Measurements from ENCODE around the gene USP11.

Gene USP11

GRCh38 chrX:47204970-47205369 is 27.8 kb upstream of the USP11 start:
- DNase-seq: no peak

DNA sequence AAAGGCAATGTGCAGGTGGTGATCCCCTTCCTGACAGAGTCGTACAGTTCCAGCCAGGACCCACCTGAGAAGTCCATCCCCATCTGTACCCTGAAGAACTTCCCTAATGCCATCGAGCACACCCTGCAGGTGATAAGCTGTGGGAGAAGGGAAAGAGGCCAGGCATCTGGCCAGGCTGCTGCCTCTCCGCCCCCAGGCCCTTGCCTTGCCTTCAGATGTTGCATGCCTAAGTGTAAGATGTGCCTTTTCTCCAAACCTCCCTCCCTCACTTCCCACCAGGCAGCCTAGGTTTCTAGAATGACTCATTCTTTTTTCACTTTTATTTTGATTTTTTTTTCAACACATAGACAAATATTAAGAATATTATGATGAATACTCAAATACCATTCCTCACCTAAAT is 26.5 kb upstream of the USP11 start:
- DNase-seq: no peak

GRCh38 chrX:47208108-47208507 is 24.7 kb upstream of the USP11 start:
- DNase-seq: no peak

DNA sequence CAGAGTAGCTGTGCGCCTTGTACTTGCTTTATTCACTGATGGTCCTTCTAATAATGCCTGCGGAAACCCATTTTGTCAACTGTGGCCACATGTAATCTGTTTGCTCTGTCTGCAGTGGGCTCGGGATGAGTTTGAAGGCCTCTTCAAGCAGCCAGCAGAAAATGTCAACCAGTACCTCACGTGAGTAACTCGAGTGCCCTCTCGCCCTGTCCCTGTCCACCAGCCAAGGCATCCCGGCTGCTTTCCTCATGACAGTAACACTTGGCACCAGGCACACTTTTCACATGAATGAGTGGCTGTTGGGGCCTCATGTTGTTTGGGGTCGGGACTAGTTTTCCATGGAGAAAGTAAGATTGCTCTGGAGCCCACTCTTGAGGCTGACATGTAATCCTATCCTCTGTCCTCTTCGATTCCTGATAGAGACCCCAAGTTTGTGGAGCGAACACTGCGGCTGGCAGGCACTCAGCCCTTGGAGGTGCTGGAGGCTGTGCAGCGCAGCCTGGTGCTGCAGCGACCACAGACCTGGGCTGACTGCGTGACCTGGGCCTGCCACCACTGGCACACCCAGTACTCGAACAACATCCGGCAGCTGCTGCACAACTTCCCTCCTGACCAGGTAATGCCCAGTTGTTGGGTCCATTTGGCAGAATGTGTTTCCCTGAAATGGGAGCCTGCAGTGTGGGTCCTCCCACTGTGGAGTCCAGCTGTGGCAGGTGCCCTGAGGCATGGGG is 23.1 kb upstream of the USP11 start:
- no peak for DNase-seq

GRCh38 chrX:47210661-47211425 is 22.0 kb upstream of the USP11 start:
- DNase-seq: no peak

GRCh38 chrX:47212381-47213293 is 20.2 kb upstream of the USP11 start:
- no peak for DNase-seq

DNA sequence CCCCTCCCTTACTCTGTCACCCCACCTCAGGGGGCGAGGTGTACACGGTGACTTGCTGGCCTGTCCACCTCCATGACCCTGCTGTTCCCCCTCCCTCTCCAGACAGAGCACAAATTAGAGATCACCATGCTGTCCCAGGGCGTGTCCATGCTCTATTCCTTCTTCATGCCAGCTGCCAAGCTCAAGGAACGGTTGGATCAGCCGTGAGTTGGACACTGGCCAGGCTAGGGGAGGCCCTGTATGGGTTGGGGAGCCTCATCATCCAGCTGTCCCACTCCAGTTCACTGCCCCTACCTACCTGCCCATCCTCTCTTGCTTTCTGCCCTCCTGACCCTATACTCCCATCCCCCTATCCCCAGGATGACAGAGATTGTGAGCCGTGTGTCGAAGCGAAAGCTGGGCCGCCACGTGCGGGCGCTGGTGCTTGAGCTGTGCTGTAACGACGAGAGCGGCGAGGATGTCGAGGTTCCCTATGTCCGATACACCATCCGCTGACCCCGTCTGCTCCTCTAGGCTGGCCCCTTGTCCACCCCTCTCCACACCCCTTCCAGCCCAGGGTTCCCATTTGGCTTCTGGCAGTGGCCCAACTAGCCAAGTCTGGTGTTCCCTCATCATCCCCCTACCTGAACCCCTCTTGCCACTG is 18.3 kb upstream of the USP11 start:
- no peak for DNase-seq

DNA sequence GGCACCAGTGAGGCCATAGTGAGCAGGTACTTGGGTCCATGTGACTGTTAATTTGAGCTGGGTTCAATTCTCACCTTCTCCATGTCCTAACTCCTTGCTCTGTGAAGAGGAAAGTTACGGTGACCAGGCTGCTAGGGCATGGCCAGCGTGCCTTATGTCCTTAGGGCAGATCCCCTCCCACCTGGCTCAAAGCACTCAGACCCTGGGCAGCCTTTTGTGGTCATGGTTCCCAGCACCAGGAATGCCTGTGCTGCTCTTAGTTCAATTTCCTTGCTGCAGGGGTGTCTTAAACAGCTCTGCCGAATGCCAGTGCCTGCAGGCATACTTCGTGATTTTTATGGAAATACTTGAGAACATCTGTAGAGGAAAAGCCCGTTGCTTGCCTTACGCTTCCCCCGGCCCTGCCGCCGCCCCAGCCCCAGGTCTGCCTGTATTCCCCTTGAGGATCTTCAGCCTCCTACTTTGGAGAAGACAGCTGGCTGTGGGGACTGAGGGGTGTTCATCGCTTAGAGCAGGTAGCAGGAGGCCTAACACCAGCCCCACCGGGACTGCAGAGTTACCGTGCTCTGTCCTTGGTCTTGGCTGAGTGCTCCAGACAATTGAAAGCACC is 17.4 kb upstream of the USP11 start:
- DNase-seq: no peak

GRCh38 chrX:47216393-47216925 is 16.4 kb upstream of the USP11 start:
- no peak for DNase-seq

DNA sequence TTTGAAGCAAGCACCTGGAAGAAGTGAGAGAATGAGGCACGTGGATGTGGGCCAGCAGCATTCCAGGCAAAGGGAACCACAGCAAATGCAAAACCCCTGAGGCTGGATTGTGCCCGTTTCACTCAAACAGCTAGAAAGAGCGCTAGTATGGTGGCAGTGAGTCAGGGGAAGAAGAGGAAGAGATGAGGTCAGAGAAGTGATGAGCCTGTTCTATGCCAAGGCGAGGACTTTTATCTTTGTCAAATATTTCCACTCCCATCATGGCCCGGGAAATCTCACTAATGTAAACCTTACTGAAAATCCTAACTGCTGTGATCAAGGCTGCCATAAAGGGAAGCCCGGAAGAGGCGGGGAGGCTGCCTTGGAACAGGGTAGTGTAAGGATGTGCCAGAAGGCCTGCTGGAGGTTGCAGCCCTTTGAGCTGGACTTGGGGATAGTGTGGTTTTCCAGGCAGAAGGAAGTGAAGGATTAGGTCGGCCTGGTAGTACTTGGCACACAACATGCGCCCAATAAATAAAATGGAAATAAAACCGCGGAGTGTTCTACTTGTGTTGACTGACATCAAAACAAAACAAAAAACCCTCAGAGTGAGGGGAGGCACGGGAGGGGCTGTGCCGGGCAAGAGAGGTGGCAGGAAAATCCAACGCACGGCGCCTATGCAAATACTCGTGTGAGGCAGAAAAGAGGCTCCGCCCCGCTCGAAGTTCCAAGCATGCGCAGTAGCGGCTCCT is 15.5 kb upstream of the USP11 start:
- no peak for DNase-seq

DNA sequence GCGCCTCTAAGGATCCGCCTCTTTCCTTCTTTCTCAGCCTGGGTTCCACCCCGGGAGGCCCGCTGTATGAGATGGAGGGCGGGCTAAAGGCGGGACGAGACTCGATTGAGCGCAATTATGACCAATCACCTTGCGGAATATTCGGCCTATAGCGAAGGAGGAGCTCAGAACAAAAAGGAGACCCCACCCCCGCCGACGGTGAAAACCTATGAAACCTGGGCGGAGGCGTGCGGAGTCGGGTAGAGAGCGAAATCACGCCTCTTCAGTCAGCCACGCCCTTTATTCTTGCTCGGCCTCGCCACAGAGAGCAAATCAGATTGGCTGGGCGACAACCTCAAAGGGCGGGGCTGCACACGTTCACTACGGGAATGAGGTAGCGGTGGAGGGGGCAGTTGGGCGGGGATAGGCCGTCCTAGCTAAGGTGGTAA is 14.9 kb upstream of the USP11 start:
- DNase-seq: peak; percentile 100

GRCh38 chrX:47218280-47218919 is 14.4 kb upstream of the USP11 start, which contains the start of gene CDK16:
Gene CDK16 (plus strand): TSS chrX:47218681. CDS start chrX:47223558, 4,877 bp downstream.
- DNase-seq: peak; percentile 89

- DNase-seq: peak; percentile 68
Observed at GRCh38 chrX:47218920-47219815, 13.6 kb upstream of the USP11 start.

GRCh38 chrX:47221756-47222155 is 11.1 kb upstream of the USP11 start:
- DNase-seq: no peak

DNA sequence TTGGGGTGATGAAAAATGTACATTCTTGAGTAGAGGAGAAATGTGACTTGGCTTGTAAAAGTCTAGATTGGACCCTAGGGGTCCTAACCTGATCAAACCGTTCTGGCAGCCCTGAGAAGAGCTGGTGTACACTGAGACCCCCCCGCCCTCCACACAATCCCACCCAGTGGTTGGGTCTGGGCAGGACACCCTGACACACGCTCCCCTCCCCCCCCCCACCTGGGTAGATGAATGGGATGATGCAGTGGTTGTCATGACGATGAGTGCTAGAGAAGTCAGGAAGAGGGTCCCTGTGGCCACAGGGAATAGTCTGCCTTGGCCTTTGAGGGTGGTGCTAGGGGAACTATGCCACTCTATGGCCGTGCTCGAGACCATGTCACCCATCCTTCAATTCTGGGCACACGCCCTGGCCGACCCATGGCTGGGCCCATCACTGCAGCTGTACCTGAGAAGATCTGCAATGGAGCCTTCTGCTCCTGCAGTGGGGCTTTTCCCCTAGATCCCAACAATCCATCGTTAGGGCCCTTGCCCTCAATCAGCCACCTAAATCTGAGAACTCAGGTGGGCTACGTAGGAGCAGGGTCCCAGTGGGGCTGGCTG is 10.0 kb upstream of the USP11 start:
- DNase-seq: no peak

DNA sequence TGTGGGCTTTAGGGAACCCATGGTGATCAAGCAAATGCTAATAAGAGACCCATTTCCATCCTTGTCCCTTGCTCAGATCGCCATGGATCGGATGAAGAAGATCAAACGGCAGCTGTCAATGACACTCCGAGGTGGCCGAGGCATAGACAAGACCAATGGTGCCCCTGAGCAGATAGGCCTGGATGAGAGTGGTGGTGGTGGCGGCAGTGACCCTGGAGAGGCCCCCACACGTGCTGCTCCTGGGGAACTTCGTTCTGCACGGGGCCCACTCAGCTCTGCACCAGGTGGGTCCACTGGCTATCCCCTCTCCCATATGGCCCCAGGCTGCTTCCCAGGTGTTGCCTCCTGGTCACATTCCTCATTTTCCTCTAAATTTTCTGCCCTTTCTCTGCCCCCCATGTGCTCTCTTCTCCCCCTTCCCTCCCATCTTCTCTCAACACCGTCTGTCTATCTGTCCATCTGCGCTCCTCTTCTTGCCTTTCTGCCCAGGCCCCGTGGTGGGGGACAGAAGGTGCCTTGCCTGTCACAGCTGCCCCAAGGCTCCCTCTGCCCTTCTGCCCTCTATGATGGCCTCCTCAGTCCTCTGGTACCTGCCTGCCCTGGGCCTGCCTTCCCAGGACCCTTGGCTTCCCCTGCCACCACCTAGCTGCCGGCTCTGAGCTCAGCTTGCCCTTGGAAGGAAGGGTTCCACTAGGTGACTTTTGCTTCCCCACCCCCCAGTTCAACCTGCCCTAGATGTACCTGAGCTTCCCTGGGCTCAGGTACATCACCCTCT is 9.1 kb upstream of the USP11 start:
- DNase-seq: no peak

DNA sequence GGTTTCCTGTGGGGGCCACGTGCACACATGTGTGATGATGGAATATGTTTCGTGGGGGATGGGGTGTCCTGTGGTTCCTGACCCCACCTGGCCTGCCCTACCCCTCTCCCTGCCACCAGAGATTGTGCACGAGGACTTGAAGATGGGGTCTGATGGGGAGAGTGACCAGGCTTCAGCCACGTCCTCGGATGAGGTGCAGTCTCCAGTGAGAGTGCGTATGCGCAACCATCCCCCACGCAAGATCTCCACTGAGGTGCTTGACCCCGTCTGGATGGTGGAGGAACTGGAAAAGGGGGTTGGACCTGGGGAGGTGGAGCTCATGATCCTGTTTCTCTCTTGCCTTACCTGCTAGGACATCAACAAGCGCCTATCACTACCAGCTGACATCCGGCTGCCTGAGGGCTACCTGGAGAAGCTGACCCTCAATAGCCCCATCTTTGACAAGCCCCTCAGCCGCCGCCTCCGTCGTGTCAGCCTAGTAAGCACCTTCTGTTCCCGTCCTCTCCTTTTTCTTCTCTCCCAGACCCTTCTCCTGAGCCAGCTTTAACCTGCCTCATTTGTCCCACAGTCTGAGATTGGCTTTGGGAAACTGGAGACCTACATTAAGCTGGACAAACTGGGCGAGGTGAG is 8.4 kb upstream of the USP11 start:
- DNase-seq: no peak

GRCh38 chrX:47224896-47225290 is 7.9 kb upstream of the USP11 start:
- DNase-seq: no peak

Data from CD4-positive, alpha-beta T cell treated with Interferon gamma for 1 hour (primary cell).